Progenitor cell of endocrine pancreas (in vitro differentiated cells): ENCODE measurements around the gene IFT20. TPM values are rescaled to one million over a fixed set of nuclear protein-coding genes. Genes with fewer than 3 reads are reported as not detected.
A peak's percentile ranks its signal among the peaks of the same experiment; 100 is the strongest.
"Not testable (repeated sequence)": the region's sequence is repeated elsewhere in the genome, so short reads cannot be mapped to it uniquely, and the experiment has no call there.

Experiments used
- DNase-seq: peaks from one replicate; pipeline ENCODE4 v3.0.0; 2021; ENCODE audit warnings: low spot score; ENCODE audit not compliant: unreplicated experiment
- H3K27ac Mint-ChIP-seq: 2 replicates; pipeline ENCODE4 v1.8.0; 2021; ENCODE audit warnings: mild to moderate bottlenecking, moderate library complexity, mixed read lengths
- H3K27me3 Mint-ChIP-seq: 2 replicates; pipeline ENCODE4 v1.8.0; 2021; ENCODE audit warnings: mixed read lengths
- H3K36me3 Mint-ChIP-seq: 2 replicates; pipeline ENCODE4 v1.8.0; 2022; ENCODE audit warnings: mixed read lengths; ENCODE audit not compliant: insufficient read depth
- H3K4me1 Mint-ChIP-seq: 2 replicates; pipeline ENCODE4 v1.8.0; 2021; ENCODE audit warnings: low read depth, mixed read lengths
- H3K4me3 Mint-ChIP-seq: 2 replicates; pipeline ENCODE4 v1.8.0; 2021; ENCODE audit warnings: low read depth, mild to moderate bottlenecking, moderate library complexity, mixed read lengths
- H3K9me3 Mint-ChIP-seq: 2 replicates; pipeline ENCODE4 v1.8.0; 2021; ENCODE audit warnings: low read depth, mixed read lengths
- CTCF ChIP-seq: fragments of 200-600 bp; sonication (generic); IDR thresholded peaks from one replicate; pipeline ENCODE4 v1.5.0; 2021; ENCODE audit warnings: antibody characterized with exemption, mild to moderate bottlenecking; ENCODE audit not compliant: unreplicated experiment
- total RNA-seq: library from RNA; stranded (reverse); gene quantifications from 2 replicates; pipeline ENCODE4 v1.2.1, GENCODE V29; 2021

The IFT20 gene
- total RNA-seq, 1 donor from 2014 or later = 35.4 TPM

- no peak for DNase-seq
- no peak overlapping the region for H3K4me3 Mint-ChIP-seq
- no peak for TF ChIP-seq CTCF
- no peaks in the 10 kb centered on the region for H3K27me3 Mint-ChIP-seq
- peaks cover 3% of the 10 kb centered on the region for H3K36me3 Mint-ChIP-seq
- peaks cover 17% of the 10 kb centered on the region for H3K4me1 Mint-ChIP-seq
- H3K27ac Mint-ChIP-seq = no peak overlapping the region
- no peaks in the 10 kb centered on the region for H3K9me3 Mint-ChIP-seq
Observed at GRCh38 chr17:28339431-28339830, 4.2 kb upstream of the IFT20 start.

- H3K9me3 Mint-ChIP-seq, H3K27me3 Mint-ChIP-seq, DNase-seq, H3K4me3 Mint-ChIP-seq, H3K36me3 Mint-ChIP-seq, H3K27ac Mint-ChIP-seq: not testable (repeated sequence)
- H3K4me1 Mint-ChIP-seq = peaks cover 23% of the 10 kb centered on the region
Observed at GRCh38 chr17:28338769-28339212, 3.5 kb upstream of the IFT20 start.

GRCh38 chr17:28338056-28338768 lies 2.9 kb upstream of the IFT20 start:
- no peak overlapping the region for H3K4me3 Mint-ChIP-seq
- no peaks in the 10 kb centered on the region for H3K9me3 Mint-ChIP-seq
- H3K27ac Mint-ChIP-seq = peak overlapping the region; percentile 15
- no peak for DNase-seq
- no peaks in the 10 kb centered on the region for H3K27me3 Mint-ChIP-seq
- H3K4me1 Mint-ChIP-seq = peaks cover 24% of the 10 kb centered on the region
- TF ChIP-seq CTCF = no peak
- H3K36me3 Mint-ChIP-seq = peaks cover 3% of the 10 kb centered on the region

GRCh38 chr17:28335959-28336871 lies 943 bp upstream of the IFT20 start:
- peaks cover 24% of the 10 kb centered on the region for H3K4me1 Mint-ChIP-seq
- H3K36me3 Mint-ChIP-seq = no peaks in the 10 kb centered on the region
- TF ChIP-seq CTCF = no peak
- H3K9me3 Mint-ChIP-seq = no peaks in the 10 kb centered on the region
- peak overlapping the region; percentile 100 for H3K27ac Mint-ChIP-seq
- no peaks in the 10 kb centered on the region for H3K27me3 Mint-ChIP-seq
- H3K4me3 Mint-ChIP-seq = peak overlapping the region; percentile 95
- DNase-seq = peak; percentile 37

DNA sequence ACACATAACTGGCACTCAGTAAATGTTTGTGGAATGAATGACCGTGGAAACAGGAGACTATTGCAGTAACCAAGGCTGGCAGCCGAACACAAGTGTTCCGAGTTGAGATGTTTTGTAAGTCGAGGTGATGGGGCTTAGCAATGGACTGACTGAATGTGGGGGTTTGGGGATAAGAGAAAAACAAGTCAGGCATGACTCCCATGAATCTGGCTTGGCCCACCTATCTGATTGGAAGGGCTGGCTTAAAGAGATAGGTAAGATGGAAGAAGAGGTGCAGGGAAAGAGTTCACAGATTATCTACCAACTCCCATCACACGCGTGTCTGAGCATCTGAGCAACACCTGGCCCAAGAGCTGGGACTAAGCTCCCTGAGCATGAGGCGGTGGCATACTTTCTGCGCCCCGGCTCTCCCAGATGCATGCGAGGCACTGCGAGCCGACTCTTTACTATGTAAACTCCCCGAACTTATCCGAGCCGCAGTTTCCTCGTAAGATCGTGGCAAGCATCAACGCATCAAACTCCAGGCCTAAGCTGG lies 539 bp downstream of the IFT20 start:
- TF ChIP-seq CTCF = no peak
- Mint-ChIP-seq H3K27me3 (no peaks in the 10 kb centered on the region), H3K9me3 (no peaks in the 10 kb centered on the region), H3K36me3 (no peaks in the 10 kb centered on the region), H3K4me3 (peak overlapping the region; percentile 95), H3K27ac (peak overlapping the region; percentile 100), H3K4me1 (peaks cover 24% of the 10 kb centered on the region)
- DNase-seq = no peak
